ENCODE results near the gene TAS2R38. TPM values are rescaled to one million over a fixed set of nuclear protein-coding genes. Genes with fewer than 3 reads are reported as not detected.

TAS2R38 gene
- total RNA-seq, 1 experiment from 2014 or later: not detected

- intact Hi-C loops (cut with micrococcal nuclease; ENCODE audit: unreplicated experiment): no loop called here
- no TSS peak for BruUV-seq (replicated peaks)
- DNase-seq: no peak
- no peaks in the 10 kb centered on the region for H3K4me1 Mint-ChIP-seq (ENCODE audit: low read depth, unreplicated experiment)
- no peaks in the 10 kb centered on the region for H3K27me3 Mint-ChIP-seq (ENCODE audit: unreplicated experiment)
- H3K36me3 Mint-ChIP-seq (ENCODE audit: insufficient read depth, unreplicated experiment): no peaks in the 10 kb centered on the region
- TF ChIP-seq CTCF (IDR thresholded peaks at IDR 0.05; ENCODE audit: unreplicated experiment): no peak
- no peaks in the 10 kb centered on the region for H3K9me3 Mint-ChIP-seq (ENCODE audit: low read depth, unreplicated experiment)
- H3K27ac Mint-ChIP-seq (ENCODE audit: unreplicated experiment): no peak overlapping the region
- CTCF ChIA-PET: no interaction called here
- H3K4me3 Mint-ChIP-seq (ENCODE audit: low read depth, unreplicated experiment): no peak overlapping the region
Observed at GRCh38 chr7:141954334-141954733, 19.2 kb downstream of the TAS2R38 start.

DNA sequence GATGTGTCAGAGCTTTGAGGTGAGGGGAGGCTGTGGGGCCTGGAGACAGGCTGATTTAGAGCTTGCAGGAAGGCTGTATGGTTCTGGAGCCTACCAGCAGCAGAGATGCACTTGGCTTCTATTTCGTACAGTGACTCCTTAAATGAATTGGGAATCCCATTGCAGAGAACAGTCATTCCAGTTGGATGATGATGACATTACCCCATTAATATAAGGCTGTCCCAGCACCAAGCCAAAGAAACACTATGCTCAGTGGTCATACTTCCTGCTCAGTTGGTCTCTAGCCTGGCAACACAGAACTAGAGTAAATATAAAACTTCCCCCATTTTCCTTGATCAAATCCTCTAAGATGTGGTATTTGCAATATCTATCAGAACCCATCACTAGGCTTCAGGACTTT, 21.1 kb downstream of the TAS2R38 start:
- Mint-ChIP-seq H3K4me3 (ENCODE audit: low read depth, unreplicated experiment) (no peak overlapping the region), H3K36me3 (ENCODE audit: insufficient read depth, unreplicated experiment) (no peaks in the 10 kb centered on the region), H3K9me3 (ENCODE audit: low read depth, unreplicated experiment) (no peaks in the 10 kb centered on the region), H3K27ac (ENCODE audit: unreplicated experiment) (no peak overlapping the region), H3K4me1 (ENCODE audit: low read depth, unreplicated experiment) (no peaks in the 10 kb centered on the region), H3K27me3 (ENCODE audit: unreplicated experiment) (no peaks in the 10 kb centered on the region)
- BruUV-seq (replicated peaks): no TSS peak
- DNase-seq: no peak
- intact Hi-C loops (cut with micrococcal nuclease; ENCODE audit: unreplicated experiment): no loop called here
- CTCF ChIA-PET: no interaction called here
- no peak for TF ChIP-seq CTCF (IDR thresholded peaks at IDR 0.05; ENCODE audit: unreplicated experiment)

DNA sequence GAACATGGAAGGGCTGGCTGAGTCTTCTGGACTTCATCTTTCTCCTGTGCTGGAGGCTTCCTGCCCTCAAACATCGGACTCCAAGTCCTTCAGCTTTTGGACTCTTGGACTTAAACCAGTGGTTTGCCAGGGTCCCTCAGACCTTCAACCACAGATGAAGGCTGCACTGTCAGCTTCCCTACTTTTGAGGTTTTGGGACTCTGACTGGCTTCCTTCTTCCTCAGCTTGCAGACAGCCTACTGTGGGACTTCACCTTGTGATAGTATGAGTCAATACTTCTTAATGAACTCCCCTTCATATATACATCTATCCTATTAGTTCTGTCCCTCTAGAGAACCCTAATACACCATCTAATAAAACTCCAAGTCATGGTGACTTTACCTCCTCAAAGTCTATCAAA, 22.8 kb downstream of the TAS2R38 start:
- no peaks in the 10 kb centered on the region for H3K9me3 Mint-ChIP-seq (ENCODE audit: low read depth, unreplicated experiment)
- TF ChIP-seq CTCF (IDR thresholded peaks at IDR 0.05; ENCODE audit: unreplicated experiment): no peak
- H3K27ac Mint-ChIP-seq (ENCODE audit: unreplicated experiment): no peak overlapping the region
- no peaks in the 10 kb centered on the region for H3K36me3 Mint-ChIP-seq (ENCODE audit: insufficient read depth, unreplicated experiment)
- intact Hi-C loops (cut with micrococcal nuclease; ENCODE audit: unreplicated experiment): no loop called here
- CTCF ChIA-PET: no interaction called here
- no peaks in the 10 kb centered on the region for H3K27me3 Mint-ChIP-seq (ENCODE audit: unreplicated experiment)
- no peaks in the 10 kb centered on the region for H3K4me1 Mint-ChIP-seq (ENCODE audit: low read depth, unreplicated experiment)
- H3K4me3 Mint-ChIP-seq (ENCODE audit: low read depth, unreplicated experiment): no peak overlapping the region
- DNase-seq: no peak
- no TSS peak for BruUV-seq (replicated peaks)

- Mint-ChIP-seq H3K36me3 (ENCODE audit: insufficient read depth, unreplicated experiment) (no peaks in the 10 kb centered on the region), H3K4me3 (ENCODE audit: low read depth, unreplicated experiment) (no peak overlapping the region), H3K27ac (ENCODE audit: unreplicated experiment) (no peak overlapping the region), H3K4me1 (ENCODE audit: low read depth, unreplicated experiment) (no peaks in the 10 kb centered on the region), H3K9me3 (ENCODE audit: low read depth, unreplicated experiment) (no peaks in the 10 kb centered on the region), H3K27me3 (ENCODE audit: unreplicated experiment) (no peaks in the 10 kb centered on the region)
- no TSS peak for BruUV-seq (replicated peaks)
- TF ChIP-seq CTCF (IDR thresholded peaks at IDR 0.05; ENCODE audit: unreplicated experiment): no peak
- no peak for DNase-seq
- CTCF ChIA-PET: no interaction called here
- intact Hi-C loops (cut with micrococcal nuclease; ENCODE audit: unreplicated experiment): no loop called here
Observed at GRCh38 chr7:141949911-141950310, 23.7 kb downstream of the TAS2R38 start.

DNA sequence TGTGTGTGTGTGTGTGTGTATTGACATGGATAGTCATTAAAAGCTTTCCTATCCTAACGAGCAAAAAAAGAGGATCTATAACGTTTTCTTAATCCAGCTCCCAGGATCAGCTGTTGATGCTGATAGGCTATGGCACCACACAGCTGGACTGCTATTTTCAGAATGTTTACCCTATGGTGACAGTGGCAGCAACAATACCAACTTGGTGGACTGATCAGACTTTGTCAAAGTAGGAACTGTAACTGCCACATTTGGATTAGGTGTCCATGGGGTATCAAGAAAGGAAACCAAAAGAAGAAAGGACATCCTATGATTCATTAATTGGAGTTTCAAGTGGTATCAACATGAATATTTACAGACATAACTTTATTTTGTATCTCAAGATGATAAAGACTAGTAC, 24.1 kb downstream of the TAS2R38 start:
- no TSS peak for BruUV-seq (replicated peaks)
- no peaks in the 10 kb centered on the region for H3K36me3 Mint-ChIP-seq (ENCODE audit: insufficient read depth, unreplicated experiment)
- no peak overlapping the region for H3K27ac Mint-ChIP-seq (ENCODE audit: unreplicated experiment)
- no peak for TF ChIP-seq CTCF (IDR thresholded peaks at IDR 0.05; ENCODE audit: unreplicated experiment)
- H3K4me1 Mint-ChIP-seq (ENCODE audit: low read depth, unreplicated experiment): no peaks in the 10 kb centered on the region
- H3K27me3 Mint-ChIP-seq (ENCODE audit: unreplicated experiment): no peaks in the 10 kb centered on the region
- no peak overlapping the region for H3K4me3 Mint-ChIP-seq (ENCODE audit: low read depth, unreplicated experiment)
- no peak for DNase-seq
- intact Hi-C loops (cut with micrococcal nuclease; ENCODE audit: unreplicated experiment): no loop called here
- CTCF ChIA-PET: no interaction called here
- no peaks in the 10 kb centered on the region for H3K9me3 Mint-ChIP-seq (ENCODE audit: low read depth, unreplicated experiment)

All from Calu3 (cell line).